Activated naive CD4-positive, alpha-beta T cell treated with anti-CD3 and anti-CD28 coated beads for 36 hours (primary cell): ENCODE measurements around the gene TBC1D23. TPM values are rescaled to one million over a fixed set of nuclear protein-coding genes. Genes with fewer than 3 reads are reported as not detected.
"Not testable (repeated sequence)": the region's sequence is repeated elsewhere in the genome, so short reads cannot be mapped to it uniquely, and the experiment has no call there.

Experiments
- CTCF ChIA-PET: fragments of 350-600 bp; sonication (Branson Sonifier 250); formaldehyde crosslinking; loops from one replicate; lab custom pipeline; 2021; ENCODE audit warnings: antibody characterized with exemption; lab: Charles Lee
- DNase-seq: peaks from one replicate; pipeline ENCODE4 v3.0.0-alpha.2; 2020
- H3K27ac Mint-ChIP-seq: one replicate; pipeline ENCODE4 v1.8.0; 2021; ENCODE audit warnings: mild to moderate bottlenecking, mixed read lengths
- H3K27me3 Mint-ChIP-seq: one replicate; pipeline ENCODE4 v1.8.0; 2021; ENCODE audit warnings: low read depth, mixed read lengths
- H3K36me3 Mint-ChIP-seq: one replicate; pipeline ENCODE4 v1.8.0; 2021; ENCODE audit warnings: low read depth, mixed read lengths
- H3K4me1 Mint-ChIP-seq: one replicate; pipeline ENCODE4 v1.8.0; 2021; ENCODE audit warnings: low read depth, mixed read lengths
- H3K4me3 Mint-ChIP-seq: one replicate; pipeline ENCODE4 v1.8.0; 2021; ENCODE audit warnings: mild to moderate bottlenecking, moderate library complexity, mixed read lengths
- H3K9me3 Mint-ChIP-seq: one replicate; pipeline ENCODE4 v1.8.0; 2021; ENCODE audit warnings: mixed read lengths
- intact Hi-C: fragments of 100-400 bp; cut with micrococcal nuclease; formaldehyde crosslinking; loops from one replicate; pipeline ENCODE4 v1.15.1; 2023
- total RNA-seq, 2 experiments: library from RNA; stranded (reverse); gene quantifications; one replicate each; pipeline ENCODE4 v1.2.3, GENCODE V29; 2021

The TBC1D23 gene
- total RNA-seq, 2 experiments from 2014 or later = 14.1 to 15.8 TPM

DNA sequence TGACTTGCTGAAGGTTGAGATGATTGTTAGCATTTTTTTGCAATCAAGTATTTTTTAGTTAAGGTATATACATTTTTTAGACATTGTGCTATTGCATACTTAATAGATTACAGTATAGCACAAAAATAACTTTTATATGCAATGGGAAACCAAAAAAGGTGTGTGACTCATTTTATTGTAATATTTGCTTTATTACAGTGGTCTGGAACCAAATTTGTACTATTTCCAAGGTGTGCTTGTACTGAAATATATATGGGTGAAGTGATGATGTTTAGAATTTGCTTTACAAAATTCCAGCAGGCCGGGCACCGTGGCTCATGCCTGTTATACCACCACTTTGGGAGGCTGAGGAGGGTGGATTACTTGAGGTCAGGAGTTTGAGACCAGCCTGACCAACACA is 29.1 kb upstream of the TBC1D23 start:
- no peak for DNase-seq
- peaks cover 8% of the 10 kb centered on the region for H3K4me1 Mint-ChIP-seq
- intact Hi-C loops = no loop called here
- H3K27ac Mint-ChIP-seq = no peak overlapping the region
- CTCF ChIA-PET = no interaction called here
- H3K4me3 Mint-ChIP-seq = no peak overlapping the region
- H3K9me3 Mint-ChIP-seq = no peaks in the 10 kb centered on the region
- no peaks in the 10 kb centered on the region for H3K36me3 Mint-ChIP-seq
- H3K27me3 Mint-ChIP-seq = no peaks in the 10 kb centered on the region

- peaks cover 2% of the 10 kb centered on the region for H3K36me3 Mint-ChIP-seq
- H3K4me1 Mint-ChIP-seq = peaks cover 3% of the 10 kb centered on the region
- CTCF ChIA-PET = interaction anchor here (0.7 kb wide), 1 partner anchor 197 kb away, joined by 3 read pairs; no protein-coding TSS in a partner anchor
- DNase-seq = no peak
- intact Hi-C loops = no loop called here
- no peak overlapping the region for H3K27ac Mint-ChIP-seq
- H3K4me3 Mint-ChIP-seq = no peak overlapping the region
- peaks cover 12% of the 10 kb centered on the region for H3K9me3 Mint-ChIP-seq
- no peaks in the 10 kb centered on the region for H3K27me3 Mint-ChIP-seq
Observed at GRCh38 chr3:100234364-100234763, 26.4 kb upstream of the TBC1D23 start.

DNA sequence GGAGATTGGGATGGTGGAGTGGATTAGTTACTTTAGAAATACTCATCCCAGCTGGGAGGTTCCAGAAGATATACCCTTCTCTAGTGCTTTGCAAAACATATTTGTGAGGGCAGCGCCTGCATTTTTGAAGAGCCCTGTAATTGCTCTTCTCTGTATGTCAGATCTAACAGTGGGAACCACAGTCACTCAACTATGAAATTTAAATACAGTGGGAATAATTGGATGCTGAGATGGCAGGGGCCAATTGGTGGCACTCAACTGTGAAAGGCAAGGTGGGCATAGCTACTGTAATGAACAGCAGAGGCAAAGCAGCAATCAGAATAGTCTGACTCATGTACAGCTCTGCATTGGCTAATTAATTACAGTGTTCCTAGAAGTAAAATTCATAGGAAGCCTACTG is 22.2 kb upstream of the TBC1D23 start:
- H3K4me1 Mint-ChIP-seq = no peaks in the 10 kb centered on the region
- intact Hi-C loops = no loop called here

DNA sequence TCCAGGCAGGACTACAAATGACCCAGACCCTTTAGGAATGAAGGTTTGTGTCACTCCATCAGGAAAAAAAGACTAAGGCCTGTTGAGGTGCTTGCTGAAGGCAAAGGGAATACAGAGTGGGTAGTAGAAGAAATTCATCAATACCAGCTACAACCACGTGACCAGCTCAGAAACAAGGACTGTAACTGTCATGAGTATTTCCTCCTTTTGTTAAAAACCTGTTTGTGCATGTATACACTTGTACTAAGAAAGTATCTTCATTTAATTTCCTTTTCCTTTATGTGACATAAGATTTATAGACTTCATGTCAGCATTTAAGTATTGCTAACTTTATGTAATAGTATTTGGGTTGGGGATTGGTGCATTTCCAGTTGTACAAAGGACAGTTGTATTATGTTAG is 18.3 kb upstream of the TBC1D23 start:
- H3K27ac Mint-ChIP-seq, intact Hi-C loops, H3K4me3 Mint-ChIP-seq, CTCF ChIA-PET, H3K27me3 Mint-ChIP-seq, DNase-seq, H3K36me3 Mint-ChIP-seq: not testable (repeated sequence)
- Mint-ChIP-seq H3K9me3 (peaks cover 12% of the 10 kb centered on the region), H3K4me1 (peaks cover 11% of the 10 kb centered on the region)

More for the DNA sequence above, 22.2 kb upstream of the TBC1D23 start:
- no peak overlapping the region for H3K27ac Mint-ChIP-seq
- no peak for DNase-seq
- H3K9me3 Mint-ChIP-seq = peaks cover 12% of the 10 kb centered on the region
- no peaks in the 10 kb centered on the region for H3K27me3 Mint-ChIP-seq
- no peak overlapping the region for H3K4me3 Mint-ChIP-seq
- peaks cover 2% of the 10 kb centered on the region for H3K36me3 Mint-ChIP-seq
- CTCF ChIA-PET = no interaction called here

DNA sequence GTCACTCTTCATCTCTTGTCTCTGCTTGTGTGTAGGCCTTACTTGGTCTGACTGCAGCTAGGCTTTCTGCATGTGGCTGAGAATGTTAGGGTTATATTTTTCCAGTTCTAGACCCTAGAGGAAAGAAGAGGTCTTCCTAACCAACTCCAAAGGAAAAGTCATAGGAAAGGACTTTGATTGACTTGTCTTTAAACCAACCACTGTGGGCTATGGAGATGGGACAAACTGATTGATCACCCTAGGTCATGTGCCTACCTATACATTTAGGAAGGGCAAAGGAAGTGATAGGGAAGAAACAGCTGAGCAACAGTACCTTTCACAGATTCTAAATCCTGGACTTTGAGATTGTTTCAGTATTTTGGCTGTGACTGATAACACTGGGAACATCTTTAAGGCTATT is 16.5 kb upstream of the TBC1D23 start:
- Mint-ChIP-seq H3K36me3 (no peaks in the 10 kb centered on the region), H3K27ac (no peak overlapping the region), H3K9me3 (no peaks in the 10 kb centered on the region), H3K4me3 (no peak overlapping the region), H3K27me3 (no peaks in the 10 kb centered on the region), H3K4me1 (peaks cover 11% of the 10 kb centered on the region)
- intact Hi-C loops = no loop called here
- DNase-seq = no peak
- CTCF ChIA-PET = interaction anchor here (0.6 to 1.2 kb wide), 3 partner anchors 10 to 175 kb away, joined by 3 to 5 read pairs (median 3); no protein-coding TSS in a partner anchor

GRCh38 chr3:100245136-100245535 is 15.7 kb upstream of the TBC1D23 start:
- Mint-ChIP-seq H3K9me3 (no peaks in the 10 kb centered on the region), H3K4me1 (peaks cover 11% of the 10 kb centered on the region), H3K27me3 (no peaks in the 10 kb centered on the region), H3K4me3 (no peak overlapping the region), H3K27ac (no peak overlapping the region), H3K36me3 (no peaks in the 10 kb centered on the region)
- CTCF ChIA-PET = interaction anchor here (0.7 to 1.2 kb wide), 2 partner anchors 9 to 176 kb away, joined by 3 to 5 read pairs; no protein-coding TSS in a partner anchor
- DNase-seq = no peak
- intact Hi-C loops = no loop called here

DNA sequence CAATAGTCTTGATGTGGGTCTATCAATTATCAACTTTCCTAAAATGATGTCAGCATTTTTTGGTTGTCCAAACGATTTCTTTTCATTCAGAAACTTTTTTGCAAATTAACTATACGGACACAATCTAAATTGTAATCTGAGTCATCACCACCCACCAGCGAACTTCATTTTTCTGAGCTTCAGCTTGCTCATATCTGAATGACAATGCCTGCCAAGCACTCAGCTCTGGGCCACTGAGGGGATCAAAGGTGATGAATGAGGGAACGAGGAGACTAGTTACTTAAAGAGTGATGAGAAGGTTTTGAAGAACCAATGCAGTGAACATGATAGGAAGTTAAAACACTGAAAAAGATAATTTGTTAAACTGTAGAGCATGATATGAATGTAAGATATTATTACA is 14.9 kb upstream of the TBC1D23 start:
- intact Hi-C loops = no loop called here
- Mint-ChIP-seq H3K27me3 (no peaks in the 10 kb centered on the region), H3K9me3 (no peaks in the 10 kb centered on the region), H3K27ac (no peak overlapping the region), H3K4me1 (peaks cover 11% of the 10 kb centered on the region), H3K4me3 (no peak overlapping the region), H3K36me3 (no peaks in the 10 kb centered on the region)
- CTCF ChIA-PET = interaction anchor here (0.6 kb wide), 1 partner anchor 38 kb away, joined by 3 read pairs; no protein-coding TSS in a partner anchor
- DNase-seq = peak; percentile 26

- DNase-seq = no peak
- Mint-ChIP-seq H3K27ac (no peak overlapping the region), H3K4me3 (no peak overlapping the region), H3K4me1 (peaks cover 11% of the 10 kb centered on the region), H3K27me3 (no peaks in the 10 kb centered on the region), H3K9me3 (no peaks in the 10 kb centered on the region), H3K36me3 (no peaks in the 10 kb centered on the region)
- CTCF ChIA-PET = interaction anchor here (1.1 kb wide), 1 partner anchor 11 kb away, joined by 3 read pairs; no protein-coding TSS in a partner anchor
- intact Hi-C loops = no loop called here
Observed at GRCh38 chr3:100246999-100247398, 13.8 kb upstream of the TBC1D23 start.

- no peaks in the 10 kb centered on the region for H3K36me3 Mint-ChIP-seq
- H3K27me3 Mint-ChIP-seq = no peaks in the 10 kb centered on the region
- H3K27ac Mint-ChIP-seq = no peak overlapping the region
- CTCF ChIA-PET = interaction anchor here (0.7 to 1.0 kb wide), 2 partner anchors 162 to 408 kb away, joined by 3 read pairs; no protein-coding TSS in a partner anchor
- intact Hi-C loops = no loop called here
- no peaks in the 10 kb centered on the region for H3K9me3 Mint-ChIP-seq
- H3K4me1 Mint-ChIP-seq = peaks cover 1% of the 10 kb centered on the region
- H3K4me3 Mint-ChIP-seq = no peak overlapping the region
- DNase-seq = no peak
Observed at GRCh38 chr3:100252001-100252400, 8.8 kb upstream of the TBC1D23 start.

- CTCF ChIA-PET = interaction anchor here (0.6 to 2.6 kb wide), 31 partner anchors 9 to 446 kb away, joined by 3 to 46 read pairs (median 4); no protein-coding TSS in a partner anchor
- Mint-ChIP-seq H3K36me3 (no peaks in the 10 kb centered on the region), H3K4me1 (peaks cover 13% of the 10 kb centered on the region), H3K27ac (no peak overlapping the region), H3K27me3 (no peaks in the 10 kb centered on the region), H3K9me3 (no peaks in the 10 kb centered on the region), H3K4me3 (no peak overlapping the region)
- peak; percentile 65 for DNase-seq
- intact Hi-C loops = loop anchor here (1.0 kb wide), 3 partner anchors 186 to 422 kb away; no protein-coding TSS in a partner anchor
Observed at GRCh38 chr3:100254168-100254777, 6.5 kb upstream of the TBC1D23 start.

DNA sequence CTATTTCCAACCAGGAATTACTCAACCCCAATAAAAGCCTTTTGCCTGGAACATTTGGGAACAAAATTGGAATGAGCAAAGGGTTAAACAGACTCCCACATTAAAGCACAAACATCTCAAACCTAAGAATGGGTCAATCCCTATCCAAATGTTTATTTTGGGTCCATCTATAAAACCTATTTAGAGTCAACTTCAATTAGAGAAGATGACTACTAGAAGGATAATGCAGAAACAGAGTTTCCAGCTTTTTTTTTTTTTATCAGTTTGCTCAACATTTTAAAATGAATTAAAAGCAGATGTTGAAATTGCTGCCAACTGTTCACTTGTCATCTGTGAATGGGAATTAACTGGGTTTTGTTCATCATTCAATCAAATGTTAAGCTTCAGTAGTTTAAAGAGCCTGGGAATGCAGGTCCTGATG is 4.1 kb upstream of the TBC1D23 start:
- Mint-ChIP-seq H3K27me3 (no peaks in the 10 kb centered on the region), H3K36me3 (no peaks in the 10 kb centered on the region), H3K4me1 (peaks cover 31% of the 10 kb centered on the region), H3K27ac (no peak overlapping the region), H3K9me3 (no peaks in the 10 kb centered on the region), H3K4me3 (no peak overlapping the region)
- intact Hi-C loops = no loop called here
- CTCF ChIA-PET = interaction anchor here (0.6 to 2.0 kb wide), 5 partner anchors 90 to 425 kb away, joined by 3 to 11 read pairs (median 4); no protein-coding TSS in a partner anchor
- DNase-seq = no peak

- DNase-seq = peak; percentile 22
- intact Hi-C loops = no loop called here
- Mint-ChIP-seq H3K9me3 (no peaks in the 10 kb centered on the region), H3K4me1 (peaks cover 36% of the 10 kb centered on the region), H3K27me3 (no peaks in the 10 kb centered on the region), H3K4me3 (no peak overlapping the region), H3K36me3 (no peaks in the 10 kb centered on the region), H3K27ac (no peak overlapping the region)
- CTCF ChIA-PET = interaction anchor here (0.7 to 2.0 kb wide), 7 partner anchors 27 to 440 kb away, joined by 3 to 11 read pairs (median 3); partner anchors contain the start of gene CMSS1
Observed at GRCh38 chr3:100257586-100257985, 3.2 kb upstream of the TBC1D23 start.
